Chondrocyte (in vitro differentiated cells): ENCODE results near the gene CDSN. TPM values are rescaled to one million over a fixed set of nuclear protein-coding genes. Genes with fewer than 3 reads are reported as not detected.

ENCODE experiments used
- DNase-seq: peaks from one replicate; pipeline ENCODE4 v3.0.0; 2021; ENCODE audit warnings: mixed read lengths, low spot score
- H3K27ac Mint-ChIP-seq: one replicate; pipeline ENCODE4 v1.8.0; 2021; ENCODE audit warnings: mild to moderate bottlenecking, moderate library complexity, mixed read lengths; ENCODE audit not compliant: unreplicated experiment
- H3K27me3 Mint-ChIP-seq: 2 replicates; pipeline ENCODE4 v1.8.0; 2021; ENCODE audit warnings: low read depth, mixed read lengths
- H3K36me3 Mint-ChIP-seq: 2 replicates; pipeline ENCODE4 v1.8.0; 2021; ENCODE audit warnings: low read depth, mixed read lengths
- H3K4me1 Mint-ChIP-seq: 2 replicates; pipeline ENCODE4 v1.8.0; 2021; ENCODE audit warnings: low read depth, mild to moderate bottlenecking, mixed read lengths
- H3K4me3 Mint-ChIP-seq: one replicate; pipeline ENCODE4 v1.8.0; 2021; ENCODE audit warnings: mild to moderate bottlenecking, moderate library complexity, mixed read lengths; ENCODE audit not compliant: unreplicated experiment
- H3K9me3 Mint-ChIP-seq: 2 replicates; pipeline ENCODE4 v1.8.0; 2021; ENCODE audit warnings: low read depth, mixed read lengths
- CTCF ChIP-seq: fragments of 200-600 bp; sonication (generic); IDR thresholded peaks from 2 replicates; pipeline ENCODE4 v1.5.0; 2021; ENCODE audit warnings: antibody characterized with exemption, mild to moderate bottlenecking, moderate library complexity
- total RNA-seq: library from RNA; stranded (reverse); gene quantifications from 3 replicates; pipeline ENCODE4 v1.2.1, GENCODE V29; 2021

Gene CDSN
- total RNA-seq, 1 donor from 2014 or later, result 0.12 TPM

GRCh38 chr6:31142361-31142761 is 22.1 kb upstream of the CDSN start:
- Mint-ChIP-seq H3K9me3 (no peaks in the 10 kb centered on the region), H3K27ac (no peak overlapping the region), H3K36me3 (peaks cover 9% of the 10 kb centered on the region), H3K4me3 (no peak overlapping the region), H3K27me3 (no peaks in the 10 kb centered on the region), H3K4me1 (peaks cover 34% of the 10 kb centered on the region)
- DNase-seq, result no peak
- no peak for TF ChIP-seq CTCF

- Mint-ChIP-seq H3K4me1 (peaks cover 34% of the 10 kb centered on the region), H3K9me3 (no peaks in the 10 kb centered on the region), H3K27ac (no peak overlapping the region), H3K27me3 (no peaks in the 10 kb centered on the region), H3K4me3 (no peak overlapping the region), H3K36me3 (peaks cover 9% of the 10 kb centered on the region)
- DNase-seq, result no peak
- no peak for TF ChIP-seq CTCF
Observed at GRCh38 chr6:31140643-31141042, 20.4 kb upstream of the CDSN start.

- Mint-ChIP-seq H3K4me1 (peaks cover 34% of the 10 kb centered on the region), H3K4me3 (no peak overlapping the region), H3K9me3 (no peaks in the 10 kb centered on the region), H3K36me3 (peaks cover 4% of the 10 kb centered on the region), H3K27ac (no peak overlapping the region), H3K27me3 (no peaks in the 10 kb centered on the region)
- no peak for TF ChIP-seq CTCF
- DNase-seq, result no peak
Observed at GRCh38 chr6:31139599-31139998, 19.4 kb upstream of the CDSN start.

GRCh38 chr6:31138982-31139381 is 18.7 kb upstream of the CDSN start, which contains the start of gene PSORS1C2:
Gene PSORS1C2 (minus strand): TSS chr6:31139066. CDS start chr6:31139026, 40 bp downstream.
- TF ChIP-seq CTCF, result no peak
- H3K9me3 Mint-ChIP-seq, result no peaks in the 10 kb centered on the region
- peaks cover 34% of the 10 kb centered on the region for H3K4me1 Mint-ChIP-seq
- no peak within 1 kb of the TSS for H3K4me3 Mint-ChIP-seq
- no peaks in the 10 kb centered on the region for H3K27me3 Mint-ChIP-seq
- no peak within 1 kb of the TSS for H3K27ac Mint-ChIP-seq
- peaks cover 2% of the 10 kb centered on the region for H3K36me3 Mint-ChIP-seq
- no peak for DNase-seq

GRCh38 chr6:31135710-31136109 is 15.5 kb upstream of the CDSN start:
- DNase-seq, result no peak
- H3K4me1 Mint-ChIP-seq, result peaks cover 17% of the 10 kb centered on the region
- no peak overlapping the region for H3K4me3 Mint-ChIP-seq
- H3K9me3 Mint-ChIP-seq, result no peaks in the 10 kb centered on the region
- no peaks in the 10 kb centered on the region for H3K27me3 Mint-ChIP-seq
- no peak overlapping the region for H3K27ac Mint-ChIP-seq
- TF ChIP-seq CTCF, result no peak
- H3K36me3 Mint-ChIP-seq, result no peaks in the 10 kb centered on the region
